ENCODE results near the gene CLCN1.

CLCN1 gene

GRCh38 chr7:143279186-143280098 is 36.5 kb upstream of the CLCN1 start:
- Histone ChIP-seq H3K4me2 (ENCODE audit: insufficient read depth, low read length, poor library complexity, severe bottlenecking) (no peak overlapping the region), H3K18ac (ENCODE audit: low read length) (no peak overlapping the region), H4K91ac (ENCODE audit: low read depth, low read length, poor library complexity) (no peak overlapping the region), H2AK5ac (ENCODE audit: low read depth, low read length) (no peak overlapping the region), H3K4me1 (ENCODE audit: control insufficient read depth in 2 of 2, insufficient read depth in 1 of 2, low read depth in 1 of 2, low read length in 2 of 2) (peaks cover 6 to 12% of the 10 kb centered on the region in 2 donors), H2AFZ (ENCODE audit: low read length) (peak overlapping the region; percentile 23), H2BK120ac (ENCODE audit: low read depth, low read length) (no peak overlapping the region), H3K27me3 (ENCODE audit: control insufficient read depth in 3 of 3, insufficient read depth in 3 of 3, low read depth in 1 of 3, low read length in 3 of 3) (no peaks in the 10 kb centered on the region), H3K9ac (ENCODE audit: low read depth, low read length, poor library complexity) (no peak overlapping the region), H3K9me3 (replicated peaks in 1 of 2; ENCODE audit: control insufficient read depth in 2 of 2, insufficient read depth in 1 of 2, low read depth in 1 of 2, low read length in 2 of 2) (no peaks in the 10 kb centered on the region), H3K23ac (ENCODE audit: low read depth, low read length, poor library complexity) (no peak overlapping the region), H3K4ac (ENCODE audit: low read length) (no peak overlapping the region), H3K4me3 (ENCODE audit: low read length in 2 of 2) (no peak overlapping the region), H2BK15ac (ENCODE audit: low read length) (no peak overlapping the region), H3K14ac (ENCODE audit: low read length) (no peak overlapping the region), H4K8ac (ENCODE audit: low read depth, low read length) (no peak overlapping the region), H2BK5ac (ENCODE audit: low read length) (no peak overlapping the region), H3K79me1 (ENCODE audit: low read depth, low read length) (no peaks in the 10 kb centered on the region), H2BK12ac (ENCODE audit: low read length) (no peak overlapping the region), H3K36me3 (replicated peaks in 1 of 2; ENCODE audit: control insufficient read depth in 2 of 2, insufficient read depth in 2 of 2, low read length in 2 of 2) (no peaks in the 10 kb centered on the region), H3K27ac (replicated peaks; ENCODE audit: low read length) (peak overlapping the region; percentile 37)
- WGBS, 2 donors (ENCODE audit: extremely low coverage in 2 of 2, insufficient read length in 2 of 2, insufficient replicate concordance in 1 of 2) = no CpG with 5 or more reads among the region's 8 CpGs
- peak; percentile 66 for DNase-seq (ENCODE audit: low spot score)

GRCh38 chr7:143280160-143280559 is 35.8 kb upstream of the CLCN1 start:
- Histone ChIP-seq H2BK120ac (ENCODE audit: low read depth, low read length) (no peak overlapping the region), H3K4me2 (ENCODE audit: insufficient read depth, low read length, poor library complexity, severe bottlenecking) (no peak overlapping the region)
- no CpG with 5 or more reads among the region's 1 CpG for WGBS, 2 donors (ENCODE audit: extremely low coverage in 2 of 2, insufficient read length in 2 of 2, insufficient replicate concordance in 1 of 2)

GRCh38 chr7:143280566-143280965 is 35.3 kb upstream of the CLCN1 start:
- DNase-seq (ENCODE audit: low spot score) = no peak
- H3K9me3 ChIP-seq (replicated peaks in 1 of 2; ENCODE audit: control insufficient read depth in 2 of 2, insufficient read depth in 1 of 2, low read depth in 1 of 2, low read length in 2 of 2) = no peaks in the 10 kb centered on the region
- H2BK5ac ChIP-seq (ENCODE audit: low read length) = no peak overlapping the region
- no peak overlapping the region for H2BK15ac ChIP-seq (ENCODE audit: low read length)
- no peak overlapping the region for H2BK120ac ChIP-seq (ENCODE audit: low read depth, low read length)
- no peak overlapping the region for H3K4me3 ChIP-seq (ENCODE audit: low read length in 2 of 2)
- no peaks in the 10 kb centered on the region for H3K27me3 ChIP-seq (ENCODE audit: control insufficient read depth in 3 of 3, insufficient read depth in 3 of 3, low read depth in 1 of 3, low read length in 3 of 3)
- H2BK12ac ChIP-seq (ENCODE audit: low read length) = no peak overlapping the region
- no peak overlapping the region for H4K8ac ChIP-seq (ENCODE audit: low read depth, low read length)
- no peaks in the 10 kb centered on the region for H3K36me3 ChIP-seq (replicated peaks in 1 of 2; ENCODE audit: control insufficient read depth in 2 of 2, insufficient read depth in 2 of 2, low read length in 2 of 2)
- H2AK5ac ChIP-seq (ENCODE audit: low read depth, low read length) = no peak overlapping the region
- no peak overlapping the region for H4K91ac ChIP-seq (ENCODE audit: low read depth, low read length, poor library complexity)
- no peaks in the 10 kb centered on the region for H3K79me1 ChIP-seq (ENCODE audit: low read depth, low read length)
- no peak overlapping the region for H3K14ac ChIP-seq (ENCODE audit: low read length)
- no peak overlapping the region for H3K4me2 ChIP-seq (ENCODE audit: insufficient read depth, low read length, poor library complexity, severe bottlenecking)
- H3K4ac ChIP-seq (ENCODE audit: low read length) = no peak overlapping the region
- peaks cover 12 to 14% of the 10 kb centered on the region in 2 donors for H3K4me1 ChIP-seq (ENCODE audit: control insufficient read depth in 2 of 2, insufficient read depth in 1 of 2, low read depth in 1 of 2, low read length in 2 of 2)
- H3K23ac ChIP-seq (ENCODE audit: low read depth, low read length, poor library complexity) = no peak overlapping the region
- H3K27ac ChIP-seq (replicated peaks; ENCODE audit: low read length) = no peak overlapping the region
- no peak overlapping the region for H3K18ac ChIP-seq (ENCODE audit: low read length)
- no peak overlapping the region for H3K9ac ChIP-seq (ENCODE audit: low read depth, low read length, poor library complexity)
- no CpG with 5 or more reads among the region's 2 CpGs for WGBS, 2 donors (ENCODE audit: extremely low coverage in 2 of 2, insufficient read length in 2 of 2, insufficient replicate concordance in 1 of 2)
- no peak overlapping the region for H2AFZ ChIP-seq (ENCODE audit: low read length)

More at GRCh38 chr7:143280160-143280559, 35.8 kb upstream of the CLCN1 start:
- Histone ChIP-seq H3K4me3 (ENCODE audit: low read length in 2 of 2) (no peak overlapping the region), H4K91ac (ENCODE audit: low read depth, low read length, poor library complexity) (no peak overlapping the region), H3K18ac (ENCODE audit: low read length) (no peak overlapping the region), H3K27me3 (ENCODE audit: control insufficient read depth in 3 of 3, insufficient read depth in 3 of 3, low read depth in 1 of 3, low read length in 3 of 3) (no peaks in the 10 kb centered on the region), H2BK5ac (ENCODE audit: low read length) (no peak overlapping the region), H3K23ac (ENCODE audit: low read depth, low read length, poor library complexity) (no peak overlapping the region), H3K36me3 (replicated peaks in 1 of 2; ENCODE audit: control insufficient read depth in 2 of 2, insufficient read depth in 2 of 2, low read length in 2 of 2) (no peaks in the 10 kb centered on the region), H3K27ac (replicated peaks; ENCODE audit: low read length) (no peak overlapping the region), H2AFZ (ENCODE audit: low read length) (no peak overlapping the region), H3K9ac (ENCODE audit: low read depth, low read length, poor library complexity) (no peak overlapping the region), H3K79me1 (ENCODE audit: low read depth, low read length) (no peaks in the 10 kb centered on the region), H2BK12ac (ENCODE audit: low read length) (no peak overlapping the region), H3K4me1 (ENCODE audit: control insufficient read depth in 2 of 2, insufficient read depth in 1 of 2, low read depth in 1 of 2, low read length in 2 of 2) (peaks cover 10 to 12% of the 10 kb centered on the region in 2 donors), H2AK5ac (ENCODE audit: low read depth, low read length) (no peak overlapping the region), H2BK15ac (ENCODE audit: low read length) (no peak overlapping the region), H3K4ac (ENCODE audit: low read length) (no peak overlapping the region), H4K8ac (ENCODE audit: low read depth, low read length) (no peak overlapping the region), H3K9me3 (replicated peaks in 1 of 2; ENCODE audit: control insufficient read depth in 2 of 2, insufficient read depth in 1 of 2, low read depth in 1 of 2, low read length in 2 of 2) (no peaks in the 10 kb centered on the region), H3K14ac (ENCODE audit: low read length) (no peak overlapping the region)
- no peak for DNase-seq (ENCODE audit: low spot score)

- no CpG with 5 or more reads among the region's 2 CpGs for WGBS, 2 donors (ENCODE audit: extremely low coverage in 2 of 2, insufficient read length in 2 of 2, insufficient replicate concordance in 1 of 2)
- Histone ChIP-seq H4K8ac (ENCODE audit: low read depth, low read length) (no peak overlapping the region), H3K79me1 (ENCODE audit: low read depth, low read length) (no peaks in the 10 kb centered on the region), H2BK15ac (ENCODE audit: low read length) (no peak overlapping the region), H3K4me3 (ENCODE audit: low read length in 2 of 2) (no peak overlapping the region), H3K9ac (ENCODE audit: low read depth, low read length, poor library complexity) (no peak overlapping the region), H3K9me3 (replicated peaks in 1 of 2; ENCODE audit: control insufficient read depth in 2 of 2, insufficient read depth in 1 of 2, low read depth in 1 of 2, low read length in 2 of 2) (peaks cover 0 to under 1% of the 10 kb centered on the region in 2 donors), H2BK120ac (ENCODE audit: low read depth, low read length) (no peak overlapping the region), H2BK5ac (ENCODE audit: low read length) (no peak overlapping the region), H2BK12ac (ENCODE audit: low read length) (no peak overlapping the region), H2AFZ (ENCODE audit: low read length) (no peak overlapping the region), H3K4me1 (ENCODE audit: control insufficient read depth in 2 of 2, insufficient read depth in 1 of 2, low read depth in 1 of 2, low read length in 2 of 2) (peaks cover 12 to 18% of the 10 kb centered on the region in 2 donors), H3K4me2 (ENCODE audit: insufficient read depth, low read length, poor library complexity, severe bottlenecking) (no peak overlapping the region), H3K23ac (ENCODE audit: low read depth, low read length, poor library complexity) (no peak overlapping the region), H3K27me3 (ENCODE audit: control insufficient read depth in 3 of 3, insufficient read depth in 3 of 3, low read depth in 1 of 3, low read length in 3 of 3) (no peaks in the 10 kb centered on the region), H3K27ac (replicated peaks; ENCODE audit: low read length) (no peak overlapping the region), H3K36me3 (replicated peaks in 1 of 2; ENCODE audit: control insufficient read depth in 2 of 2, insufficient read depth in 2 of 2, low read length in 2 of 2) (no peaks in the 10 kb centered on the region), H3K18ac (ENCODE audit: low read length) (no peak overlapping the region), H3K14ac (ENCODE audit: low read length) (no peak overlapping the region), H3K4ac (ENCODE audit: low read length) (no peak overlapping the region), H2AK5ac (ENCODE audit: low read depth, low read length) (no peak overlapping the region), H4K91ac (ENCODE audit: low read depth, low read length, poor library complexity) (no peak overlapping the region)
- no peak for DNase-seq (ENCODE audit: low spot score)
Observed at GRCh38 chr7:143281529-143281928, 34.4 kb upstream of the CLCN1 start.
